ENCODE data around the gene MOV10L1.

The MOV10L1 gene

GRCh38 chr22:50183141-50183971 lies 93.5 kb downstream of the MOV10L1 start:
- Histone ChIP-seq H3K4me3 (ENCODE audit: severe bottlenecking) (no peak overlapping the region), H3K4me1 (ENCODE audit: insufficient read depth, poor library complexity, severe bottlenecking) (peaks cover 4% of the 10 kb centered on the region), H3K36me3 (ENCODE audit: low read depth) (peaks cover 6% of the 10 kb centered on the region; the same call in 1 of the 2 replicates), H3K27me3 (ENCODE audit: insufficient read depth, poor library complexity, severe bottlenecking) (no peaks in the 10 kb centered on the region), H3K9me3 (ENCODE audit: severe bottlenecking) (no peaks in the 10 kb centered on the region), H3K27ac (ENCODE audit: poor library complexity, severe bottlenecking) (no peak overlapping the region)
- ATAC-seq (ENCODE audit: low read depth) (no peak), DNase-seq (ENCODE audit: low spot score) (no peak)
- TF ChIP-seq, protein P1, sequence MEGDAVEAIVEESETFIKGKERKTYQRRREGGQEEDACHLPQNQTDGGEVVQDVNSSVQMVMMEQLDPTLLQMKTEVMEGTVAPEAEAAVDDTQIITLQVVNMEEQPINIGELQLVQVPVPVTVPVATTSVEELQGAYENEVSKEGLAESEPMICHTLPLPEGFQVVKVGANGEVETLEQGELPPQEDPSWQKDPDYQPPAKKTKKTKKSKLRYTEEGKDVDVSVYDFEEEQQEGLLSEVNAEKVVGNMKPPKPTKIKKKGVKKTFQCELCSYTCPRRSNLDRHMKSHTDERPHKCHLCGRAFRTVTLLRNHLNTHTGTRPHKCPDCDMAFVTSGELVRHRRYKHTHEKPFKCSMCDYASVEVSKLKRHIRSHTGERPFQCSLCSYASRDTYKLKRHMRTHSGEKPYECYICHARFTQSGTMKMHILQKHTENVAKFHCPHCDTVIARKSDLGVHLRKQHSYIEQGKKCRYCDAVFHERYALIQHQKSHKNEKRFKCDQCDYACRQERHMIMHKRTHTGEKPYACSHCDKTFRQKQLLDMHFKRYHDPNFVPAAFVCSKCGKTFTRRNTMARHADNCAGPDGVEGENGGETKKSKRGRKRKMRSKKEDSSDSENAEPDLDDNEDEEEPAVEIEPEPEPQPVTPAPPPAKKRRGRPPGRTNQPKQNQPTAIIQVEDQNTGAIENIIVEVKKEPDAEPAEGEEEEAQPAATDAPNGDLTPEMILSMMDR (IDR thresholded peaks at IDR 0.05; ENCODE audit: poor library complexity, severe bottlenecking) = no peak

- H3K27ac ChIP-seq (ENCODE audit: poor library complexity, severe bottlenecking) = no peak overlapping the region
These were observed 94.4 kb downstream of the MOV10L1 start for GRCh38 chr22:50184004-50184901.

GRCh38 chr22:50184902-50185374 lies 95.1 kb downstream of the MOV10L1 start:
- no peak for DNase-seq (ENCODE audit: low spot score)
- H3K9me3 ChIP-seq (ENCODE audit: severe bottlenecking) = no peaks in the 10 kb centered on the region
- TF ChIP-seq, protein P1 (IDR thresholded peaks at IDR 0.05; ENCODE audit: poor library complexity, severe bottlenecking) = no peak
- peak overlapping the region; percentile 22 for H3K4me3 ChIP-seq (ENCODE audit: severe bottlenecking)
- H3K27me3 ChIP-seq (ENCODE audit: insufficient read depth, poor library complexity, severe bottlenecking) = no peaks in the 10 kb centered on the region
- ATAC-seq (ENCODE audit: low read depth) = no peak
- peaks cover 10% of the 10 kb centered on the region; the same call in 1 of the 2 replicates for H3K36me3 ChIP-seq (ENCODE audit: low read depth)
- H3K4me1 ChIP-seq (ENCODE audit: insufficient read depth, poor library complexity, severe bottlenecking) = peaks cover 11% of the 10 kb centered on the region
- no peak overlapping the region for H3K27ac ChIP-seq (ENCODE audit: poor library complexity, severe bottlenecking)

More at GRCh38 chr22:50184004-50184901, 94.4 kb downstream of the MOV10L1 start:
- Histone ChIP-seq H3K4me1 (ENCODE audit: insufficient read depth, poor library complexity, severe bottlenecking) (peaks cover 7% of the 10 kb centered on the region), H3K36me3 (ENCODE audit: low read depth) (peaks cover 10% of the 10 kb centered on the region; the same call in 1 of the 2 replicates), H3K9me3 (ENCODE audit: severe bottlenecking) (no peaks in the 10 kb centered on the region), H3K4me3 (ENCODE audit: severe bottlenecking) (no peak overlapping the region), H3K27me3 (ENCODE audit: insufficient read depth, poor library complexity, severe bottlenecking) (no peaks in the 10 kb centered on the region)
- TF ChIP-seq, protein P1 (IDR thresholded peaks at IDR 0.05; ENCODE audit: poor library complexity, severe bottlenecking) = no peak
- DNase-seq (ENCODE audit: low spot score) (no peak), ATAC-seq (ENCODE audit: low read depth) (no peak)

- no peak for DNase-seq (ENCODE audit: low spot score)
These were observed 95.7 kb downstream of the MOV10L1 start, which contains the start of gene TRABD for GRCh38 chr22:50185375-50186087. Gene TRABD, plus strand, starts transcription at chr22:50185913. Its CDS starts 7,148 bp downstream, at chr22:50193061.

More at GRCh38 chr22:50185375-50186087, 95.7 kb downstream of the MOV10L1 start, which contains the start of gene TRABD:
- H3K4me1 ChIP-seq (ENCODE audit: insufficient read depth, poor library complexity, severe bottlenecking) = peaks cover 12% of the 10 kb centered on the region
- H3K9me3 ChIP-seq (ENCODE audit: severe bottlenecking) = no peaks in the 10 kb centered on the region
- H3K27me3 ChIP-seq (ENCODE audit: insufficient read depth, poor library complexity, severe bottlenecking) = no peaks in the 10 kb centered on the region
- TF ChIP-seq, protein P1 (IDR thresholded peaks at IDR 0.05; ENCODE audit: poor library complexity, severe bottlenecking) = no peak
- peak within 1 kb of the TSS; percentile 73 for H3K27ac ChIP-seq (ENCODE audit: poor library complexity, severe bottlenecking)
- H3K36me3 ChIP-seq (ENCODE audit: low read depth) = peaks cover 10% of the 10 kb centered on the region; the same call in 1 of the 2 replicates
- peak; percentile 43 for ATAC-seq (ENCODE audit: low read depth)
- H3K4me3 ChIP-seq (ENCODE audit: severe bottlenecking) = peak within 1 kb of the TSS; percentile 58

All from RWPE2 (cell line).